DMS53 treated with DMSO at 0.1 percent for 48 hours (cell line): ENCODE data around the gene EME2.
A peak's percentile ranks its signal among the peaks of the same experiment; 100 is the strongest.
"Not testable (repeated sequence)": the region's sequence is repeated elsewhere in the genome, so short reads cannot be mapped to it uniquely, and the experiment has no call there.

Experiments
- DNase-seq: peaks from one replicate; lab custom pipeline; 2025; ENCODE audit not compliant: unreplicated experiment; lab: John Stamatoyannopoulos, UW

EME2 gene

GRCh38 chr16:1772362-1772907 is at the start of gene EME2:
Gene EME2, plus strand, starts transcription at chr16:1772810. Its CDS starts 418 bp downstream, at chr16:1773228.
- no peak for DNase-seq

- peak; percentile 21 for DNase-seq
These were observed 49.0 kb upstream of the EME2 start for GRCh38 chr16:1723450-1724147.

- no peak for DNase-seq
These were observed 48.1 kb upstream of the EME2 start for GRCh38 chr16:1724491-1724890.

GRCh38 chr16:1726661-1727502 is 45.7 kb upstream of the EME2 start:
- no peak for DNase-seq

GRCh38 chr16:1727651-1728624 is 44.7 kb upstream of the EME2 start:
- no peak for DNase-seq

DNA sequence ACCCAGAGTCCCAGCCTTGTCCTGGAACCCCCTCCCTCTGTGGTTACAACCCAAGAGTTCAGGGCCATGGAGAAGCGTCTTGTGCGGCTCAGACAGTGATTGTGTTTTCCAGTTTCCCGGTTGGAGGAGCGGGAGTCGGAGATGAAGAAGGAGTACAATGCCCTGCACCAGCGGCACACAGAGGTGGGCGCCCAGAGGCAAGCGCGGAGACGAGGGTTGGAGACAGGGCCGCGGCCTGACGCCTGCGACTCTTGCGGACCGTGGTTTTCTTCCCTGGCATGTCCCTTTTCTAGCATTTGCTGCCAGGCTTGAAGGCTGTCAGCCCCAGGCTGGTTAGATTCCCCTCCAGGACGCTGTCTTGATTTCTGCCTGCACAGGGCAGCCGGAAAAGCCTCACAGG is 43.6 kb upstream of the EME2 start:
- no peak for DNase-seq

- DNase-seq, result no peak
These were observed 43.2 kb upstream of the EME2 start for GRCh38 chr16:1729445-1729844.

- DNase-seq, result no peak
These were observed 41.5 kb upstream of the EME2 start for GRCh38 chr16:1731073-1731472.

DNA sequence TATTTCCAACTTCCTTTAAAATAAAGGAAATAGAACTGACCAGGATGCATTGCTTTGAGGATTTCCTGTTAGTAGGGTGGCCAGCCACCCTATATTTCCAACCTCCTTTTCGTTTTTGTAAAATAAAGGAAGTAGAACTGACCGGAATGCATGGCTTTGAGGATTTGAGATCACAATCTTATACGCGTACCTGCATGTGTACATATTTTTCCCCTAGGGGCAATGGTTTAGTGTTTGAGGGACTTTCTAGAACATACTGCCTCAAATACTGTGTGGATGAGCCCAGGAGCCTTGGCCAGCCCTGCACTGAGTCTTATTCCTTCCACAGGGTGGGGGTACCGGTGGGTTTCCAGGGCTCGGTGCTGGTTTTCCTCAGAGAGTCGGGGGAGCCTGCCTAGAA is 41.0 kb upstream of the EME2 start:
- no peak for DNase-seq

GRCh38 chr16:1732071-1732470 is 40.5 kb upstream of the EME2 start:
- DNase-seq, result no peak

GRCh38 chr16:1732551-1732987 is 40.0 kb upstream of the EME2 start:
- not testable (repeated sequence) for DNase-seq

DNA sequence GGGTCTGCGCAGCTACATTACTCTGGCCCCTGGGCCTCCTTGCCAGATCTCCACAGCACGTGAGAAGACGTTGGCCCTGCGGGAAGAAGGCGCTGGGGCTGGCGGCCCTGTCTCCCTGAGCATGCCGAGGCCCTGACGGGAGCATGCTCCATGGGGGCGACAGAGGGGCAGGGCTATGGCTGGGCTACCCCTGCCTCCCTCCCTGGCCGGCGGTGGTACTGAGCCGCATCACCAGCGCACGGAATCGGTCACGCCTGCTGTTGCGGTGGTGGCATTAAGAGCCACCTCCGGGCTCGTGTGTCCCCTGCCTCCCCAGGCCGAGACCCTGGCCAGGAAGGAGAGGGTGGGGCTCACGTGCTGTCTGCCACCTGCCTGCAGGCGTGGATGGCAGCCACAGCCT is 38.5 kb upstream of the EME2 start:
- DNase-seq, result no peak

GRCh38 chr16:1734816-1735215 is 37.8 kb upstream of the EME2 start:
- DNase-seq, result no peak

DNA sequence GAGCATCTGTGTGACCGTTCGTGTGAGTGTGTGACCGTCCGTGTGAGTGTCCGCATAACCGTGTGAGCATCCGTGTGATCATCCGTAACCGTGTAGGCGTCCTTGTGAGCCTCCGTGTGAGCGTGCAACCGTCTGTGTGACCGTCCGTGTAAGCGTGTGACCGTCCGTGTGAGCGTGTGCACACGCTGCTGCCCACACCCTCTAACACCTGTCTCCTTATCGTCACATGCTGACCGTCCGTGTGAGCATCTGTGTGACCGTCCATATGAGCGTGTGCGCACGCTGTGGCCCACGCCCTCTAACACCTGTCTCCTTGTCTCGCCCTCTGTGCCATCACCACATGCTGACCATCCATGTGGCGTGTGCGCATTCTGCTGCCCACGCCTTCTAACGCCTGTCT is 32.4 kb upstream of the EME2 start:
- DNase-seq, result no peak

GRCh38 chr16:1740781-1741490 is 31.7 kb upstream of the EME2 start:
- no peak for DNase-seq

DNA sequence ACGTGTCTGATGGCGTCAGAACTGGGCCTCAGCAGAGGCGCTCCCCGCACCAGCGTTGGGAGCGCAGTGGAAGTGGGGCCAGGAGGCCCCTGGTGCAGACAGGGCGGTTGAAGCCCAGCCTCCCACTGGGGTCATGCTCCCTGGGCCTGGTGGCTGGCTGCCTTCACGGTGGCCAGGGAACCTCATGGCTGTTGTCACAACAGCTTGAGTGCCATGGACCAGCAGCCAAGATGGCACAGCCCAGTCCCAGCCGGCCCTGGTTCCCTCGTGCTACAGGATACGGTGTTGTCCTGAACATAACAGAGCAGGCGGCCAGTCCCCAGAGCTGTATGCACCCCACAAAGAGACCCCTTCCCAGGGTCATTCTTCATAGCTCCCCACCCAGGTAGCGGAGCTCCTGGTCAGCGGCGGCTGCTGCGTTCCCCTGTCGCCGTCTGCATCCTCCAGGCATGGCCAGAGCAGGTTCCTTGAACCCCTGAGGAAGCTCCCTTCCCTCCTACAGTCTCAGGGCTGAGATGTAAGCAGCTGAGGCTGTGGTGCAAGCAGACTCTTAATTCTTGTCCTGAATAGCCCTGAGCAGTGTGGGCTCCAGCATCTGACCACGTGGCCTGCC is 31.0 kb upstream of the EME2 start:
- DNase-seq, result no peak

- DNase-seq, result no peak
These were observed 29.0 kb upstream of the EME2 start for GRCh38 chr16:1743376-1744337.

- DNase-seq, result no peak
These were observed 28.2 kb upstream of the EME2 start for GRCh38 chr16:1744338-1744840.
